Tibial artery (tissue), 4 donors: ENCODE measurements around the gene ITM2A.

ENCODE experiments used
- DNase-seq, 2 donors: peaks; one replicate each; pipeline ENCODE4 v3.0.0-alpha.2; 2019
- H3K27ac ChIP-seq, 2 donors: fragments of 200-600 bp; sonication (generic) in 1 of 2; 1 replicate in 1 of 2; 2 replicates in 1 of 2; pipeline ENCODE4 v1.5.1; 2018 to 2019; ENCODE audit warnings: mild to moderate bottlenecking in 1 of 2
- H3K27me3 ChIP-seq, 2 donors: fragments of 200-600 bp; sonication (generic) in 1 of 2; one replicate each; pipeline versions ENCODE4 v1.5.1 to v1.6.0; 2016 to 2019
- H3K36me3 ChIP-seq, 3 donors: fragments of 200-600 bp; sonication (generic) in 2 of 3; one replicate each; pipeline ENCODE4 v1.5.1; 2016 to 2019; ENCODE audit warnings: mild to moderate bottlenecking in 2 of 3
- H3K4me1 ChIP-seq, 4 donors: fragments of 200-600 bp; sonication (generic) in 2 of 4; 1 replicate in 3 of 4; 2 replicates in 1 of 4; pipeline ENCODE4 v1.5.1; 2016 to 2019
- H3K4me3 ChIP-seq, 2 donors: fragments of 200-600 bp; sonication (generic) in 1 of 2; 1 replicate in 1 of 2; 2 replicates in 1 of 2; pipeline ENCODE4 v1.5.1; 2018 to 2019; ENCODE audit warnings: mild to moderate bottlenecking in 2 of 2
- H3K9me3 ChIP-seq, 3 donors: fragments of 200-600 bp; sonication (generic) in 1 of 3; one replicate each; pipeline ENCODE4 v1.5.1; 2016 to 2019
- intact Hi-C: fragments of 100-400 bp; cut with DNase I; formaldehyde crosslinking; loops from one replicate; pipeline ENCODE4 v1.15.0; 2023; ENCODE audit warnings: low total_unique reads
- TF ChIP-seq, protein P1 (sequence below), 2 experiments: fragments of 200-600 bp in 1 of 2; fragments of 450-650 bp in 1 of 2; IDR thresholded peaks; one replicate each; pipeline ENCODE4 v1.5.1; 2017 to 2019; ENCODE audit warnings: antibody characterized with exemption in 2 of 2, mild to moderate bottlenecking in 1 of 2, moderate library complexity in 1 of 2

ITM2A gene

DNA sequence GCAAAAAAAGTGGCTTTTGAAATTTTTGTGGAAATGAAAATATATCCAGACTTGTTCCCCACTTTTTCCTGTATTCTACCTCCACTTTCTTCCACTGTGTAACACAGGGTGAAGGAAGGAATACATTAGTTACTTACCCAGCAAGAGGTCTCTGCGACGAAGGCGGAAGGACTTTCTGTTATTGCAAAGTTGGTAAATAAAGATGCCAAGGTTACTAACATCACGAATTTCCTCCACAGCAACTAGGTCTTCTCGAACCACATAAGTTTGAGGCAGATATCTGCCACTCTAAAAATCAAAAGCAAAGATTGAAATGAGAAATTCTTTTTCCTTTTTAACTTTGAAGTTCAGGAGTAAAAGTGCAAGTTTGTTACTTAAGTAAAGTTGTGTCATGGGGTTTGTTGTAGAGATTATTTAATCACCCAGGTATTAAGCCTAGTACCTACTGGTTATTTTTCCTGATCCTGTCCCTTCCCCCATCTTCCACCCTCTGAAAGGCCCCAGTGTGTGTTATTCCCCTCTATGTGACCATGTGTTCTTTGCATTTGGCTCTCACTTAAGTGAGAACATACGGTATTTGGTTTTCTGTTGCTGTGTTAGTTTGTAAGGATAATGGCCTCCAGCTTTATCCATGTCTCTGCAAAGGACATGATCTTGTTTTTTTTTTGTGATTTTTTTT, 5.8 kb downstream of the ITM2A start:
- TF ChIP-seq, protein P1, sequence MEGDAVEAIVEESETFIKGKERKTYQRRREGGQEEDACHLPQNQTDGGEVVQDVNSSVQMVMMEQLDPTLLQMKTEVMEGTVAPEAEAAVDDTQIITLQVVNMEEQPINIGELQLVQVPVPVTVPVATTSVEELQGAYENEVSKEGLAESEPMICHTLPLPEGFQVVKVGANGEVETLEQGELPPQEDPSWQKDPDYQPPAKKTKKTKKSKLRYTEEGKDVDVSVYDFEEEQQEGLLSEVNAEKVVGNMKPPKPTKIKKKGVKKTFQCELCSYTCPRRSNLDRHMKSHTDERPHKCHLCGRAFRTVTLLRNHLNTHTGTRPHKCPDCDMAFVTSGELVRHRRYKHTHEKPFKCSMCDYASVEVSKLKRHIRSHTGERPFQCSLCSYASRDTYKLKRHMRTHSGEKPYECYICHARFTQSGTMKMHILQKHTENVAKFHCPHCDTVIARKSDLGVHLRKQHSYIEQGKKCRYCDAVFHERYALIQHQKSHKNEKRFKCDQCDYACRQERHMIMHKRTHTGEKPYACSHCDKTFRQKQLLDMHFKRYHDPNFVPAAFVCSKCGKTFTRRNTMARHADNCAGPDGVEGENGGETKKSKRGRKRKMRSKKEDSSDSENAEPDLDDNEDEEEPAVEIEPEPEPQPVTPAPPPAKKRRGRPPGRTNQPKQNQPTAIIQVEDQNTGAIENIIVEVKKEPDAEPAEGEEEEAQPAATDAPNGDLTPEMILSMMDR (IDR thresholded peaks at IDR 0.05): no peak
- Histone ChIP-seq H3K27ac (no peak overlapping the region), H3K4me3 (no peak overlapping the region), H3K27me3 (no peaks in the 10 kb centered on the region), H3K9me3 (no peaks in the 10 kb centered on the region), H3K4me1 (no peaks in the 10 kb centered on the region), H3K36me3 (no peaks in the 10 kb centered on the region)
- no peak for DNase-seq
- intact Hi-C loops: no loop called here

DNA sequence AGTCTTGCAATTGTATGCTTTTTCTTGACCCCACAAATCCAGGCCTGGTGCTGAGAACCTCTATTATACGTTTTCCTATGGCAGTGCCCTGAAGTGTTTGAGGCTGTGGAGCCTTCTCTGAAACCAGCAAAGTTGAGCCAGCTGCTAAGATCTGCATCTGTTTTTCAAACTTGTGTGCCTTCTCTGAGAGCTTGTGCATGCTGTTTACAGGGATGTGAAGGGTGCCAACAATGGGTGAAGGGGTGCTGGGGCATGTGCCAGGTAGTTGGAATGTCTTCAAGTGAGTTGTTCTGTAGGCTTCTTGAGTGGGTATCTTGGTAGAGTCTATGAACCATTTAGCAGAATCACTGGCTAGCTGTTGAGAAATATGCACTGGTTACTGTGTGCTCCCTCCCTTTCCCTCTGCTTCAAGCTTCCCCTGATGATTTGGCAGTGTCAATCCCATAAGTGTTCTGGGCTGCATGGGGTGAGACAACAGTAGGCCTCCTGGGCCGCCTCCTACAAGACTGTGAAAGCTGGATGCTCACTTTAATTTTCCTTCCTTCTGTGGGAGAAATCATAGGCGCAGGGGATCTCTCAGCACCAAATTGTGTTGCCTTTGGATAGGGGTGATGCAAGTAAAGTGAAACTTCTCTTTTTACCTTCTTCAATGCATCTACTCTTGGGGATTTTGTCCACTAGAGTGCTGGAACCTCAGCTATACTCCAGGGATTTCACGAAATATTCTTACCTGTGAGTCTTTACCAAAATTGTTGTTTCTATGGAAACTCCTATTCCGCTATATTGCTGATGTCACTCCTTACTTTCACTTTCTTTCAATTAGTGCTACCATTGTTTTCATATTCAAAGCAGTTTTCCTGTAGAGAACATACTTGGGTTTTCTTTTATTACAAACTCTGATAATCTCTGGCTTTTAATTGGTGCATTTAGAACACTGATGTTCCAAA, 30.0 kb downstream of the ITM2A start:
- DNase-seq: no peak
- no peaks in the 10 kb centered on the region for H3K36me3 ChIP-seq
- H3K27me3 ChIP-seq: no peaks in the 10 kb centered on the region
- H3K27ac ChIP-seq: no peak overlapping the region
- no peak overlapping the region for H3K4me3 ChIP-seq
- intact Hi-C loops: no loop called here
- TF ChIP-seq, protein P1 (IDR thresholded peaks at IDR 0.05): no peak
- no peaks in the 10 kb centered on the region for H3K4me1 ChIP-seq
- no peaks in the 10 kb centered on the region for H3K9me3 ChIP-seq

- DNase-seq: no peak
- intact Hi-C loops: no loop called here
- Histone ChIP-seq H3K36me3 (no peaks in the 10 kb centered on the region), H3K4me3 (no peak overlapping the region), H3K27me3 (no peaks in the 10 kb centered on the region), H3K9me3 (no peaks in the 10 kb centered on the region), H3K27ac (no peak overlapping the region), H3K4me1 (no peaks in the 10 kb centered on the region)
- TF ChIP-seq, protein P1 (IDR thresholded peaks at IDR 0.05): no peak
Measured at GRCh38 chrX:79330022-79330421, 37.1 kb downstream of the ITM2A start.

GRCh38 chrX:79325263-79325958, 41.7 kb downstream of the ITM2A start:
- Histone ChIP-seq H3K36me3 (no peaks in the 10 kb centered on the region), H3K27ac (no peak overlapping the region), H3K4me3 (no peak overlapping the region), H3K4me1 (no peaks in the 10 kb centered on the region), H3K27me3 (no peaks in the 10 kb centered on the region), H3K9me3 (no peaks in the 10 kb centered on the region)
- no peak for DNase-seq
- TF ChIP-seq, protein P1 (IDR thresholded peaks at IDR 0.05): no peak
- intact Hi-C loops: no loop called here
